Esophagus muscularis mucosa (tissue), 4 donors: ENCODE results near the gene RYR1. TPM values are rescaled to one million over a fixed set of nuclear protein-coding genes. Genes with fewer than 3 reads are reported as not detected.

Experiments used
- DNase-seq: peaks from one replicate; pipeline ENCODE4 v3.0.0-alpha.2; 2017; ENCODE audit errors: extremely low spot score
- H3K27ac ChIP-seq, 4 donors: fragments of 200-600 bp; sonication (generic); replicated peaks in 1 of 4; 1 replicate in 3 of 4; 2 replicates in 1 of 4; pipeline ENCODE4 v1.5.1; 2016 to 2019; ENCODE audit warnings: mild to moderate bottlenecking in 1 of 4
- H3K27me3 ChIP-seq, 4 donors: fragments of 200-600 bp; sonication (generic); one replicate each; pipeline versions ENCODE4 v1.5.1 to v1.6.0; 2016 to 2019
- H3K36me3 ChIP-seq, 4 donors: fragments of 200-600 bp; sonication (generic); one replicate each; pipeline ENCODE4 v1.5.1; 2016 to 2019
- H3K4me1 ChIP-seq, 4 donors: fragments of 200-600 bp; sonication (generic); one replicate each; pipeline ENCODE4 v1.5.1; 2016 to 2019
- H3K4me3 ChIP-seq, 4 donors: fragments of 200-600 bp; sonication (generic); 1 replicate in 2 of 4; 2 replicates in 2 of 4; pipeline ENCODE4 v1.5.1; 2016 to 2019; ENCODE audit warnings: mild to moderate bottlenecking in 4 of 4, moderate library complexity in 1 of 4
- H3K9me3 ChIP-seq, 4 donors: fragments of 200-600 bp; sonication (generic); 1 replicate in 3 of 4; 2 replicates in 1 of 4; pipeline ENCODE4 v1.5.1; 2016 to 2019
- CTCF ChIP-seq, 3 experiments: fragments of 200-600 bp in 2 of 3; fragments of 450-650 bp in 1 of 3; sonication (generic) in 2 of 3; IDR thresholded peaks; one replicate each; pipeline ENCODE4 v1.5.1; 2017 to 2019; ENCODE audit warnings: antibody characterized with exemption in 3 of 3, mild to moderate bottlenecking in 2 of 3, moderate library complexity in 1 of 3
- EP300 ChIP-seq: sonication (generic); formaldehyde crosslinking; IDR thresholded peaks from one replicate; pipeline ENCODE4 v1.6.1; 2017; ENCODE audit warnings: antibody characterized with exemption
- POLR2A ChIP-seq: fragments of 450-650 bp; IDR thresholded peaks from one replicate; pipeline ENCODE4 v1.6.1; 2017; ENCODE audit warnings: antibody characterized with exemption, moderate library complexity, mild to moderate bottlenecking, low read depth
- POLR2AphosphoS5 ChIP-seq, 2 donors: sonication (generic); formaldehyde crosslinking; IDR thresholded peaks; one replicate each; pipeline ENCODE4 v1.6.1; 2017; ENCODE audit warnings: antibody characterized with exemption in 2 of 2
- WGBS: methylation state at CpG from one replicate; pipeline ENCODE4 v1.1.5; 2018; 5-methylcytosine and 5-hydroxymethylcytosine counted together
- intact Hi-C: fragments of 100-400 bp; cut with DNase I; formaldehyde crosslinking; loops from one replicate; pipeline ENCODE4 v1.15.1; 2023
- total RNA-seq, 4 donors: library from RNA; depleted of rRNA; stranded (reverse); fragments of >200 nt; gene quantifications; one replicate each; pipeline versions ENCODE4 v1.1.0 to v1.2.1, GENCODE V29; 2016

The RYR1 gene
- total RNA-seq, 4 donors from 2014 or later = 0.99 to 4.0 (median 2.7) TPM

- no peak for DNase-seq
- TF ChIP-seq POLR2A = no peak
- no peak for TF ChIP-seq EP300
- TF ChIP-seq CTCF (IDR thresholded peaks at IDR 0.05) = no peak
- no peak for TF ChIP-seq POLR2AphosphoS5 (IDR thresholded peaks at IDR 0.05)
- Histone ChIP-seq H3K27ac (no peak overlapping the region), H3K9me3 (no peaks in the 10 kb centered on the region), H3K27me3 (peaks cover 0 to 34% (median 0%) of the 10 kb centered on the region in 4 donors), H3K4me1 (peaks cover 0 to 10% (median 0%) of the 10 kb centered on the region in 4 donors), H3K36me3 (no peaks in the 10 kb centered on the region), H3K4me3 (no peak overlapping the region)
- intact Hi-C loops = no loop called here
- 98% methylated on average over 16 of the region's 41 CpGs for WGBS
These were observed 69.1 kb downstream of the RYR1 start for GRCh38 chr19:38502410-38503076.

- DNase-seq = no peak
- Histone ChIP-seq H3K4me1 (peaks cover 0 to 10% (median 0%) of the 10 kb centered on the region in 4 donors), H3K27me3 (peaks cover 0 to 39% (median 0%) of the 10 kb centered on the region in 4 donors), H3K27ac (no peak overlapping the region), H3K36me3 (no peaks in the 10 kb centered on the region), H3K9me3 (no peaks in the 10 kb centered on the region), H3K4me3 (no peak overlapping the region)
- TF ChIP-seq EP300 = no peak
- WGBS = 81% methylated on average over 4 of the region's 4 CpGs
- intact Hi-C loops = no loop called here
These were observed 69.6 kb downstream of the RYR1 start for GRCh38 chr19:38503077-38503410.

- no peak for TF ChIP-seq POLR2A
- intact Hi-C loops = no loop called here
- Histone ChIP-seq H3K9me3 (no peaks in the 10 kb centered on the region), H3K27me3 (peaks cover 0 to 28% (median 0%) of the 10 kb centered on the region in 4 donors), H3K36me3 (no peaks in the 10 kb centered on the region), H3K4me1 (peaks cover 0 to 10% (median 0%) of the 10 kb centered on the region in 4 donors), H3K4me3 (no peak overlapping the region), H3K27ac (no peak overlapping the region)
- 56% methylated on average over 3 of the region's 3 CpGs for WGBS
- no peak for DNase-seq
These were observed 72.5 kb downstream of the RYR1 start for GRCh38 chr19:38505958-38506357.

GRCh38 chr19:38506375-38506722, 72.9 kb downstream of the RYR1 start:
- TF ChIP-seq EP300 (no peak), POLR2A (no peak), POLR2AphosphoS5 (IDR thresholded peaks at IDR 0.05) (no peak), CTCF (IDR thresholded peaks at IDR 0.05) (no peak)
- Histone ChIP-seq H3K27me3 (peaks cover 0 to 28% (median 0%) of the 10 kb centered on the region in 4 donors), H3K4me3 (no peak overlapping the region), H3K36me3 (no peaks in the 10 kb centered on the region), H3K9me3 (no peaks in the 10 kb centered on the region), H3K4me1 (peaks cover 0 to 10% (median 0%) of the 10 kb centered on the region in 4 donors), H3K27ac (no peak overlapping the region)
- intact Hi-C loops = no loop called here
- WGBS = 92% methylated on average over 11 of the region's 11 CpGs
- DNase-seq = no peak

- Histone ChIP-seq H3K4me3 (no peak overlapping the region), H3K27ac (no peak overlapping the region), H3K36me3 (no peaks in the 10 kb centered on the region), H3K27me3 (peaks cover 0 to 28% (median 0%) of the 10 kb centered on the region in 4 donors), H3K9me3 (no peaks in the 10 kb centered on the region), H3K4me1 (peaks cover 0 to 10% (median 0%) of the 10 kb centered on the region in 4 donors)
- DNase-seq = peak; percentile 92
- intact Hi-C loops = no loop called here
- 42% methylated on average over 35 of the region's 35 CpGs for WGBS
- no peak for TF ChIP-seq CTCF (IDR thresholded peaks at IDR 0.05)
- TF ChIP-seq POLR2A = no peak
- no peak for TF ChIP-seq EP300
- TF ChIP-seq POLR2AphosphoS5 (IDR thresholded peaks at IDR 0.05) = no peak
These were observed 73.4 kb downstream of the RYR1 start for GRCh38 chr19:38506723-38507550.
